PC-3 (cell line): Measurements from ENCODE around the gene BCAN.

Experiments
- EZH2 ChIP-seq: fragments of 300-600 bp; sonication (generic); IDR thresholded peaks from one replicate; pipeline ENCODE4 v1.6.1; 2017; ENCODE audit warnings: antibody characterized with exemption, mild to moderate bottlenecking, low read length; ENCODE audit not compliant: unreplicated experiment
- EZH2phosphoT487 ChIP-seq: fragments of 300-600 bp; sonication (generic); IDR thresholded peaks from 2 replicates; pipeline ENCODE4 v1.6.1; 2018; ENCODE audit warnings: mild to moderate bottlenecking, antibody characterized with exemption, low read length, borderline replicate concordance
- TF ChIP-seq, protein P1 (sequence below): fragments of 300-600 bp; sonication (generic); conservative IDR thresholded peaks from 2 replicates; pipeline ENCODE4 v1.5.1; 2017; ENCODE audit warnings: antibody characterized with exemption, low read depth, mild to moderate bottlenecking, low read length

DNA sequence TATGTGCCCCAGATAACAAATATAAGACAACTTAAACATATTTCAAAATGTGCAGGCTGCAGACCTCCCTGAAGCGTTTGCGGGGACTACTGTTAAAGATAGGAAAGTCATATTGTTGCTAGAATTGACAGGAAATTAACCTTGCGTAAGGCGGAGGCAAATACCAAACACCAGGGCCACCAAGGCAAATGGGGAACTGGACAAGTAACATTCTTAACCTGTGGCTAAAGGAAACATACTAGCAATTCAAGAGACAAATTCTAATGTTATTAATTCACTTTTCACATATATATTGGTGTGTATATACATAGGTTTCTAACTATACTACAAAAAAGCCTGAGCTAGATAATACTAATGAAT is 15.9 kb upstream of the BCAN start:
- TF ChIP-seq, protein P1, sequence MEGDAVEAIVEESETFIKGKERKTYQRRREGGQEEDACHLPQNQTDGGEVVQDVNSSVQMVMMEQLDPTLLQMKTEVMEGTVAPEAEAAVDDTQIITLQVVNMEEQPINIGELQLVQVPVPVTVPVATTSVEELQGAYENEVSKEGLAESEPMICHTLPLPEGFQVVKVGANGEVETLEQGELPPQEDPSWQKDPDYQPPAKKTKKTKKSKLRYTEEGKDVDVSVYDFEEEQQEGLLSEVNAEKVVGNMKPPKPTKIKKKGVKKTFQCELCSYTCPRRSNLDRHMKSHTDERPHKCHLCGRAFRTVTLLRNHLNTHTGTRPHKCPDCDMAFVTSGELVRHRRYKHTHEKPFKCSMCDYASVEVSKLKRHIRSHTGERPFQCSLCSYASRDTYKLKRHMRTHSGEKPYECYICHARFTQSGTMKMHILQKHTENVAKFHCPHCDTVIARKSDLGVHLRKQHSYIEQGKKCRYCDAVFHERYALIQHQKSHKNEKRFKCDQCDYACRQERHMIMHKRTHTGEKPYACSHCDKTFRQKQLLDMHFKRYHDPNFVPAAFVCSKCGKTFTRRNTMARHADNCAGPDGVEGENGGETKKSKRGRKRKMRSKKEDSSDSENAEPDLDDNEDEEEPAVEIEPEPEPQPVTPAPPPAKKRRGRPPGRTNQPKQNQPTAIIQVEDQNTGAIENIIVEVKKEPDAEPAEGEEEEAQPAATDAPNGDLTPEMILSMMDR, result no peak
- TF ChIP-seq EZH2 (no peak), EZH2phosphoT487 (no peak)
